GM18873 (cell line): ENCODE results near the gene RUVBL2.

ENCODE experiments used
- ATAC-seq: cut with Tn5 transposase; IDR thresholded peaks from one replicate; pipeline ENCODE4 v1.9.1; 2021; ENCODE audit warnings: mild to moderate bottlenecking, moderate library complexity, moderate number of reproducible peaks; ENCODE audit not compliant: unreplicated experiment, low FRiP score

RUVBL2 gene

DNA sequence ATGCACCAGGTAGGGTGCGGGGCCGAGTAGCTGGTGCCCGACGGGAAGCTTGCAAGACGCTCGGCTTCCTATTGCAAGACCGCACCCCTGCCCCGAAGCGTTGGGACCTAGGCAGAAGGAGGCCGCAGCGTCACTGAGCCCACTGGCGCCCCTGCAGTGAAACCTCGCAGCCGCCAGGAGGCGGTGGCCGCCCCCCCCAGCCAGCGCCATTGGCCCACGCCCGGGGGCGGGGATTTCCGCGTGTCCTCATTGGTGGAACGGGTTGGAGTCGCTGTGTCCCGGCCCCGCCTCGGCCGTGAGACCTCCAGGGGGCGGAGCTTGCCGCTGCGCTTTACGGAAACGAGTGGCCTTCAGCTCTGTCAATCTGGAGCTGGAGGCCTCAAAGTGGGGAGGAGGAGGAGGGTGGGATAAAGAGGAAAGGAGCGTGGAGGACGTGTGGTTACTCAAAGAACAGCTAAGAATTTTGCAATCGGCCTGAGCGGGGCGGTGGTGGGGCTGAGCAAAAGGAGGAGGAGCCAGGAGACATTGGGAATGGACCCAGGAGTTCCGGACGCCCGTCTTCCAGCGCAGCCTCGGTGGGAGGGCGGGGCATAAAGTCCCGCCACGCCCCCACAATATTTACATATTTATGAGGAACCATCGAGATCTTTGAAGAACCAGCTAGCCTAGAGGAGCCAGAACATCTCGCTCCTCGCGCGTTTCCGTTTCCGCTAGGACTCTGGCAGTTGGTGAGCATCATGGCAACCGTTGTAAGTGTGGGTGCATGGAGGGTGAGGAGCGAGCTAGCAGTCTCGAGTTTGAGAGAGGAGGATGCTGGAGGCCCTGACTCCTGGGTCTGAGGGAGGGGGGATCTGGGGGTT is at the start of gene RUVBL2, which contains the start of gene GYS1:
TSS of gene RUVBL2 (plus strand) at position 713 of the 860 bp plus-strand sequence. CDS start at position 738, 25 bp downstream.
TSS of gene GYS1 (minus strand) at position 135 of the 860 bp plus-strand sequence. CDS start 197 bp downstream, outside the sequence.
- peak; percentile 75 for ATAC-seq

DNA sequence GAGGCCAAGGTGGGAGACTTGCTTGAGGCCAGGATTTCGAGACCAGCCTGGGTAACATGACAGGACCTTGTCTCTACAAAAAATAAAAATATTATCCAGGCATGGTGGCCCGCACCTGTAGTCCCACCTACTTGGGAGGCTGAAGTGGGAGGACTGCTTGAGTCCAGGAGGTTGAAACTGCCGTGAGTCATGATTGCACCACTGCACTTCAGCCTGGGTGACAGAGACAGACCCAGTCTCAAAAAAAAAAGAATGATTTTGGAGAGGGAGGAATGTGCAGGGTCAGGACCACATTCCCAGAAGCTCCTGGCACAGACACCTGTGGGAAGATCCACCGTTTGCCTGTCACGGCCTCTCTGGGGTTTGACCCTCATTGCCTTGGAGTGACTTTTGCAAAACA is 48.3 kb upstream of the RUVBL2 start:
- no peak for ATAC-seq

- no peak for ATAC-seq
Observed at GRCh38 chr19:48945817-48946216, 47.9 kb upstream of the RUVBL2 start.

GRCh38 chr19:48946463-48947257 is 47.0 kb upstream of the RUVBL2 start:
- ATAC-seq, result no peak

- ATAC-seq, result no peak
Observed at GRCh38 chr19:48947258-48947542, 46.5 kb upstream of the RUVBL2 start.

- no peak for ATAC-seq
Observed at GRCh38 chr19:48950159-48950558, 43.5 kb upstream of the RUVBL2 start.

DNA sequence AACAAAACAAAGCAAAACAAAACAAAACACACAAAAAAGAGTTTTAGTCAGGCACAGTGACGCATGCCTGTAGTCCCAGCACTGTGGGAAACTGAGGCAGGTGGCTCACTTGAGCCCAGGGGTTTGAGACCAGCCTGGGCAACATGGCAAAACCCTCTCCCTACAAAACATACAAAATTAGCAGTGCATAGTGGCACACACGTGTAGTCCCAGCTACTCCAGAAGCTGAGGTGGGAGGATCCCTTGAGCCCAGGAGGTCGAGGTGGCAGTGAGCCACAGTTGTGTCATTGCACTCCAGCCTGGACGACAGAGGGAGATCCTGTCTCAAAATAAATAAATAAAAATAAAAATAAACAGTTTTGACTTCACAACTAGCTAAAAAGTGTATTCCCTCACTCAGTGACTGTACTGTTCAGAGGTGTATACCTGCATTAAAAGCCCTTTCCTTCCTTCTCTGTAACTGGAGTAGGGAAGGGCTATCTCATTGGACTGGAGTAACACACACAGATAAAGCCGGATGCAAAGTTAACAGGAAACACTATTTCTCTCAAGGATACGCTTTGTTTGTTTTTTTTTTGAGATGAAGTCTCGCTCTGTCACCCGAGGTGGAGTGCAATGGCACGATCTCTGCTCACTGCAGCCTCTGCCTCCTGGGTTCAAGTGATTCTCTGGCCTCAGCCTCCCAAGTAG is 42.7 kb upstream of the RUVBL2 start:
- ATAC-seq, result no peak

GRCh38 chr19:48953141-48953540 is 40.5 kb upstream of the RUVBL2 start:
- ATAC-seq, result no peak

DNA sequence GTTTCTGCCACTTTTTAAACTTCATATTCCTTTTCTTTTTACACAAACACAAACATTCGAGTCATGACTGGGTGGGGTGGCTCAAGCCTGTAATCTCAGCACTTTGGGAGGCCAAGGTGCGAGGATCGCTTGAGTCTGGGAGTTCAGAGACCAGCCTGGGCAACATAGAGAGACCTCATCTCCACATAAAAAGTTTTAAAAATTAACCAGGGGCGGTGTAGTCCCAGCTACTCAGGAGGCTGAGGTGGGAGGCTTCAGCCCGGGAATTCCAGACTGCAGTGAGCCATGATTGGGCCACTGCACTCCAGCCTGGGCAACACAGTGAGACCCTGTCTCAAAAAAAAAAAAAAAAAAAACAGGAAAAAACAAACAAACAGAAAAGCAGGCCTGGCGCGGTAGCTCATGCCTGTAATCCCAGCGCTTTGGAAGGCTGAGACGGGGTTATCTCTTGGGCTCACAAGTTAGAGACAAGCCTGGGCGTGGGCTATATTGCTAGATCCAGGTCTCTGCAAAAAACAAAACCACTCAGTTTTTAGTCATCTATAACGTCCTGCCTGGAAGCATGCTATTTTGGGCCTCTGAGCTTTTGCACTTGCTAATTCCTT is 39.6 kb upstream of the RUVBL2 start:
- ATAC-seq, result no peak

- peak; percentile 54 for ATAC-seq
Observed at GRCh38 chr19:48954595-48955307, 38.9 kb upstream of the RUVBL2 start, which contains the start of gene BAX. BAX (plus strand) TSS chr19:48954875; CDS start chr19:48954929, 54 bp downstream.

DNA sequence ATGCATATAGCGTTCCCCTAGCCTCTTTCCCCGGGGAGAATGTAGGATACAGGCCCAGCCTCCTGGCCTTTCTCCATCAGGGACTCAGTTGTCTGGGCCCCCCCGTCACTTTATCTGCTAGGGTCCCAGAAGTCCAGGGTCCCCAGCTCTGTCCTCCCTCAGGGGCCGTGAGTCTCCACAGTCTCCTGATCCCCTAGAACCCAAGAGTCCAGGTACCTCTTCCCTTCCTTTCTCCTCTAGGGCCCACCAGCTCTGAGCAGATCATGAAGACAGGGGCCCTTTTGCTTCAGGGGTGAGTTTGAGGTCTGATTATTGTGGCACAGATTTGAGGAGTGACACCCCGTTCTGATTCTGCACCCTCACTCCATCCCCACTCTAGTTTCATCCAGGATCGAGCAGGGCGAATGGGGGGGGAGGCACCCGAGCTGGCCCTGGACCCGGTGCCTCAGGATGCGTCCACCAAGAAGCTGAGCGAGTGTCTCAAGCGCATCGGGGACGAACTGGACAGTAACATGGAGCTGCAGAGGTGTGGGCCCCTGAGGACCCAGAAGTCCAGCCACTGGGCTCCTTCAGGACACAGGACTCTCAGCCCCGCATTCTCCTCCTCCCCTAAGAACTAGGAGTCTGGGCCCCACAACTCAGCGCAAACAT is 38.3 kb upstream of the RUVBL2 start:
- ATAC-seq, result no peak

GRCh38 chr19:48958006-48958405 is 35.7 kb upstream of the RUVBL2 start:
- no peak for ATAC-seq

DNA sequence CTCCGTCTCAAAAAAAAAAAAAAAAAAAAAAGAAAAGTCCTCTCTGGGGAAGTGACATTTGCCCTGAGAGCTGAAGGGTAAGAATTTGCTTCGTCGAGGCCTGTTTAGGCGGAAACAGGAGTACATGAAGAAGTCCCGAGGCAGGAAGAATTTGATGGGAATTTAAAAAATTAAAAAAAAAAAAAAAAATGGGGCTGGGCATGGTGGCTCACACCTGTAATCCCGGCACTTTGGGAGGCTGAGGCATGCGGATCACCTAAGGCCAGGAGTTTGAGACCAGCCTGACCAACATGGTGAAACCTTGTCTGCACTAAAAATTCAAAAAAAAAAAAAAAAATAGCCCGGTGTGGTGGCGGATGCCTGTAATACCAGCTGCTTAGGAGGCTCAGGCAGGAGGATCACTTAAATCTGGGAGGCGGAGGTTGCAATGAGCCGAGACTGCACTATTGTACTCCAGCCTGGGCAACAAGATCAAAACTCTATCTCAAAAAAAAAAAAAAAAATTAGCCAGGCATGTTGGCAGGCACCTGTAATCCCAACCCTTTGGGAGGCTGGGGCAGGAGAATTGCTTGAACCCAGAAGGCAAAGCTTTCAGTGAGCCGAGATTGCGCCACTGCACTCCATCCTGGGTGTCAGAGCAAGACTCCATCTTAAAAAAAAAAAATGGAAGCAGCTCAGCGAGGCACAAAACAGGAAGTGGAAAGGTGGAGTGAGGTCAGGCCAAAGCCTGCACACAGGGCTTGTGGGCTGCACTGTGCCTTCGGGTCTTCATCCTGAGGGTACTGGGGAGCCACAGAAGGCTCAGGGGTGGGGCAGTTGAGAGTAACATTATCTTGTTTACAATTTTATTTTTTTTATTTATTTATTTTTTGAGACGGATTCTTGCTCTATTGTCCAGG is 34.1 kb upstream of the RUVBL2 start:
- ATAC-seq, result no peak

DNA sequence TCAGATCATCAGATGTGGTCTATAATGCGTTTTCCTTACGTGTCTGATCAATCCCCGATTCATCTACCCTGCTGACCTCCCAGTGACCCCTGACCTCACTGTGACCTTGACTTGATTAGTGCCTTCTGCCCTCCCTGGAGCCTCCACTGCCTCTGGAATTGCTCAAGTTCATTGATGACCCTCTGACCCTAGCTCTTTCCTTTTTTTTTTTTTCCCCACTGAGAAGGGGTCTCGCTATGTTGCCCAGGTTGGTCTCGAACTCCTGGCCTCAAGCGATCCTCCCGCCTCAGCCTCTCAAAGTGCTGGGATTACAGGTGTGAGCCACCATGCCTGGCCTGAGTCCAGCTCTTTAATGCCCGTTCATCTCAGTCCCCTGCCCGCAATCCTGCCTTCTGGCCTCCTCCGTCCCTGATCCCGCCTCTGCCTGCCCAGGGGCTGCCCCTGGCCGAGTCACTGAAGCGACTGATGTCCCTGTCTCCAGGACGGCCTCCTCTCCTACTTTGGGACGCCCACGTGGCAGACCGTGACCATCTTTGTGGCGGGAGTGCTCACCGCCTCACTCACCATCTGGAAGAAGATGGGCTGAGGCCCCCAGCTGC is 32.5 kb upstream of the RUVBL2 start:
- ATAC-seq, result no peak

- ATAC-seq, result no peak
Observed at GRCh38 chr19:48961673-48962028, 32.0 kb upstream of the RUVBL2 start.

GRCh38 chr19:48962029-48962848 is 31.4 kb upstream of the RUVBL2 start:
- no peak for ATAC-seq

GRCh38 chr19:48962849-48963165 is 30.9 kb upstream of the RUVBL2 start:
- ATAC-seq, result no peak
